ENCODE measurements around the gene ELN. TPM values are rescaled to one million over a fixed set of nuclear protein-coding genes. Genes with fewer than 3 reads are reported as not detected.

ELN gene
- total RNA-seq, 2 donors from 2014 or later, result 354 to 999 TPM

GRCh38 chr7:74101061-74101681, 73.2 kb downstream of the ELN start:
- DNase-seq (ENCODE audit: low spot score), result no peak
- intact Hi-C loops (cut with DNase I), result no loop called here

GRCh38 chr7:74103219-74103772, 75.3 kb downstream of the ELN start:
- DNase-seq (ENCODE audit: low spot score), result no peak
- intact Hi-C loops (cut with DNase I), result no loop called here

GRCh38 chr7:74104702-74105101, 76.7 kb downstream of the ELN start:
- intact Hi-C loops (cut with DNase I), result no loop called here
- DNase-seq (ENCODE audit: low spot score), result no peak

- DNase-seq (ENCODE audit: low spot score), result no peak
- intact Hi-C loops (cut with DNase I), result no loop called here
Measured at GRCh38 chr7:74105992-74106391, 78.0 kb downstream of the ELN start.

- intact Hi-C loops (cut with DNase I), result no loop called here
- no peak for DNase-seq (ENCODE audit: low spot score)
Measured at GRCh38 chr7:74106846-74107245, 78.9 kb downstream of the ELN start.

- intact Hi-C loops (cut with DNase I), result no loop called here
- DNase-seq (ENCODE audit: low spot score), result no peak
Measured at GRCh38 chr7:74115326-74115725, 87.4 kb downstream of the ELN start.

- intact Hi-C loops (cut with DNase I), result no loop called here
- DNase-seq (ENCODE audit: low spot score), result no peak
Measured at GRCh38 chr7:74116356-74116755, 88.4 kb downstream of the ELN start.

Other genes with a start within 250 kb of the ELN start
- under 1 TPM; 0.38 to 0.97 TPM for gene CLDN4, start 197.2 kb upstream of the ELN start, total RNA-seq
- gene METTL27, start 185.7 kb upstream of the ELN start, total RNA-seq, result 1 to 10 TPM in 1 of 2 donors, under 1 TPM in 1; 0.90 to 5.1 TPM
- gene TMEM270, start 167.0 kb upstream of the ELN start, total RNA-seq, result not detected
- 10 to 100 TPM; 19.4 to 22.3 TPM for gene LIMK1, start 55.6 kb downstream of the ELN start, total RNA-seq
- gene EIF4H, start 146.2 kb downstream of the ELN start, total RNA-seq, result 100 to 1,000 TPM; 207 to 213 TPM
- gene LAT2, start 181.8 kb downstream of the ELN start, total RNA-seq, result 1 to 10 TPM; 8.2 to 8.3 TPM
- gene RFC2, start 226.2 kb downstream of the ELN start, total RNA-seq, result 10 to 100 TPM; 12.5 to 12.8 TPM

All from posterior vena cava (tissue), 2 donors.